Measurements from ENCODE around the gene OR2D2.
"Not testable (repeated sequence)": the region's sequence is repeated elsewhere in the genome, so short reads cannot be mapped to it uniquely, and the experiment has no call there.

DNA sequence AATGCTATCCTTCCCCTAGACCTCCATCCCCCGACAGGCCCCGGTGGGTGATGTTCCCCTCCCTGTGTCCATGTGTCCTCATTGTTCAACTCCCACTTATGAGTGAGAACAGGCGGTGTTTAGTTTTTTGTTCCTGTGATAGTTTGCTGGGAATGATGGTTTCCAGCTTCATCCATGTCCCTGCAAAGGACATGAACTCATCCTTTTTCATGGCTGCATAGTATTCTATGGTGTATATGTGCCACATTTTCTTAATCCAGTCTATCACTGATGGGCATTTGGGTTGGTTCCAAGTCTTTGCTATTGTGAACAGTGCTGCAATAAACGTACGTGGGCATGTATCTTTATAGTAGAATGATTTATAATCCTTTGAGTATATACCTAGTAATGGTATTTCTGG, 4.6 kb downstream of the OR2D2 start:
- TF ChIP-seq, protein P1, sequence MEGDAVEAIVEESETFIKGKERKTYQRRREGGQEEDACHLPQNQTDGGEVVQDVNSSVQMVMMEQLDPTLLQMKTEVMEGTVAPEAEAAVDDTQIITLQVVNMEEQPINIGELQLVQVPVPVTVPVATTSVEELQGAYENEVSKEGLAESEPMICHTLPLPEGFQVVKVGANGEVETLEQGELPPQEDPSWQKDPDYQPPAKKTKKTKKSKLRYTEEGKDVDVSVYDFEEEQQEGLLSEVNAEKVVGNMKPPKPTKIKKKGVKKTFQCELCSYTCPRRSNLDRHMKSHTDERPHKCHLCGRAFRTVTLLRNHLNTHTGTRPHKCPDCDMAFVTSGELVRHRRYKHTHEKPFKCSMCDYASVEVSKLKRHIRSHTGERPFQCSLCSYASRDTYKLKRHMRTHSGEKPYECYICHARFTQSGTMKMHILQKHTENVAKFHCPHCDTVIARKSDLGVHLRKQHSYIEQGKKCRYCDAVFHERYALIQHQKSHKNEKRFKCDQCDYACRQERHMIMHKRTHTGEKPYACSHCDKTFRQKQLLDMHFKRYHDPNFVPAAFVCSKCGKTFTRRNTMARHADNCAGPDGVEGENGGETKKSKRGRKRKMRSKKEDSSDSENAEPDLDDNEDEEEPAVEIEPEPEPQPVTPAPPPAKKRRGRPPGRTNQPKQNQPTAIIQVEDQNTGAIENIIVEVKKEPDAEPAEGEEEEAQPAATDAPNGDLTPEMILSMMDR (IDR thresholded peaks at IDR 0.05; ENCODE audit: poor library complexity) = not testable (repeated sequence)
- not testable (repeated sequence) for TF ChIP-seq EZH2 (IDR thresholded peaks at IDR 0.05; ENCODE audit: borderline replicate concordance); EZH2phosphoT487 (IDR thresholded peaks at IDR 0.05; ENCODE audit: low read depth, severe bottlenecking, unreplicated experiment)

All from hepatocyte (in vitro differentiated cells).